Caco-2 (cell line): ENCODE results near the gene HP1BP3. TPM values are rescaled to one million over a fixed set of nuclear protein-coding genes. Genes with fewer than 3 reads are reported as not detected.

Source experiments
- BruUV-seq: library from RNA; stranded (reverse); fragments of 400-500 nt; replicated peaks from 2 replicates; lab custom pipeline; 2021; lab: Mats Ljungman, UMichigan
- CTCF ChIA-PET: fragments of 300-600 bp; sonication (Branson Sonifier 250); formaldehyde crosslinking; loops from one replicate; lab custom pipeline; 2022; ENCODE audit warnings: antibody characterized with exemption; lab: Charles Lee
- POLR2A ChIA-PET: fragments of 300-600 bp; sonication (Branson Sonifier 250); formaldehyde crosslinking; loops from one replicate; lab custom pipeline; 2022; ENCODE audit warnings: antibody characterized with exemption; lab: Charles Lee
- DNase-seq, 2 experiments: peaks; one replicate each; pipeline versions ENCODE4 v3.0.0 to v3.0.0-alpha.2; 2020 to 2022
- H3K27me3 ChIP-seq: replicated peaks from 2 replicates; pipeline ENCODE4 v1.6.0; 2011; ENCODE audit warnings: low read length; ENCODE audit not compliant: control insufficient read depth, insufficient read depth
- H3K36me3 ChIP-seq: 2 replicates; pipeline ENCODE4 v1.5.1; 2011; ENCODE audit warnings: low read length; ENCODE audit not compliant: control insufficient read depth, insufficient read depth
- H3K4me1 ChIP-seq: fragments of 250-450 bp; sonication (Bioruptor Pico); 2 replicates; pipeline ENCODE4 v1.5.1; 2020; ENCODE audit warnings: mild to moderate bottlenecking
- H3K4me3 ChIP-seq: 2 replicates; pipeline ENCODE4 v1.5.1; 2011; ENCODE audit warnings: low read depth, mild to moderate bottlenecking, control low read depth, low read length
- H3K9me3 ChIP-seq: fragments of 250-450 bp; sonication (Bioruptor Pico); 2 replicates; pipeline ENCODE4 v1.5.1; 2020; ENCODE audit warnings: mild to moderate bottlenecking, moderate library complexity
- H3K27ac Mint-ChIP-seq: one replicate; pipeline ENCODE4 v1.8.0; 2022; ENCODE audit warnings: mixed read lengths; ENCODE audit not compliant: unreplicated experiment
- H3K27me3 Mint-ChIP-seq: one replicate; pipeline ENCODE4 v1.8.0; 2022; ENCODE audit warnings: mixed read lengths; ENCODE audit not compliant: insufficient read depth, unreplicated experiment
- H3K36me3 Mint-ChIP-seq: one replicate; pipeline ENCODE4 v1.8.0; 2022; ENCODE audit warnings: mild to moderate bottlenecking, mixed read lengths; ENCODE audit not compliant: insufficient read depth, unreplicated experiment
- H3K4me1 Mint-ChIP-seq: one replicate; pipeline ENCODE4 v1.8.0; 2022; ENCODE audit warnings: low read depth, mixed read lengths; ENCODE audit not compliant: unreplicated experiment
- H3K4me3 Mint-ChIP-seq: one replicate; pipeline ENCODE4 v1.8.0; 2022; ENCODE audit warnings: mild to moderate bottlenecking, moderate library complexity, mixed read lengths; ENCODE audit not compliant: unreplicated experiment
- H3K9me3 Mint-ChIP-seq: one replicate; pipeline ENCODE4 v1.8.0; 2022; ENCODE audit warnings: mixed read lengths; ENCODE audit not compliant: unreplicated experiment
- intact Hi-C: fragments of 100-400 bp; cut with micrococcal nuclease; formaldehyde crosslinking; loops from one replicate; pipeline ENCODE4 v1.10.0; 2022; ENCODE audit not compliant: unreplicated experiment
- total RNA-seq: library from RNA; stranded (reverse); gene quantifications from 2 replicates; pipeline ENCODE4 v1.2.3, GENCODE V29; 2022
- TF ChIP-seq, protein P1 (sequence below), 2 experiments: fragments of 200-600 bp in 1 of 2; IDR thresholded peaks; 1 replicate in 1 of 2; 2 replicates in 1 of 2; pipeline versions ENCODE4 v1.5.1 to v1.8.0; 2011 to 2022; ENCODE audit warnings: antibody characterized with exemption in 1 of 2, control low read depth in 1 of 2, inconsistent platforms in 1 of 2, low read depth in 1 of 2, low read length in 1 of 2, mild to moderate bottlenecking in 1 of 2, moderate library complexity in 1 of 2; ENCODE audit not compliant: insufficient read depth in 1 of 2, severe bottlenecking in 1 of 2, unreplicated experiment in 1 of 2

The HP1BP3 gene
- total RNA-seq, 1 experiment from 2014 or later: 240 TPM

- TF ChIP-seq, protein P1, sequence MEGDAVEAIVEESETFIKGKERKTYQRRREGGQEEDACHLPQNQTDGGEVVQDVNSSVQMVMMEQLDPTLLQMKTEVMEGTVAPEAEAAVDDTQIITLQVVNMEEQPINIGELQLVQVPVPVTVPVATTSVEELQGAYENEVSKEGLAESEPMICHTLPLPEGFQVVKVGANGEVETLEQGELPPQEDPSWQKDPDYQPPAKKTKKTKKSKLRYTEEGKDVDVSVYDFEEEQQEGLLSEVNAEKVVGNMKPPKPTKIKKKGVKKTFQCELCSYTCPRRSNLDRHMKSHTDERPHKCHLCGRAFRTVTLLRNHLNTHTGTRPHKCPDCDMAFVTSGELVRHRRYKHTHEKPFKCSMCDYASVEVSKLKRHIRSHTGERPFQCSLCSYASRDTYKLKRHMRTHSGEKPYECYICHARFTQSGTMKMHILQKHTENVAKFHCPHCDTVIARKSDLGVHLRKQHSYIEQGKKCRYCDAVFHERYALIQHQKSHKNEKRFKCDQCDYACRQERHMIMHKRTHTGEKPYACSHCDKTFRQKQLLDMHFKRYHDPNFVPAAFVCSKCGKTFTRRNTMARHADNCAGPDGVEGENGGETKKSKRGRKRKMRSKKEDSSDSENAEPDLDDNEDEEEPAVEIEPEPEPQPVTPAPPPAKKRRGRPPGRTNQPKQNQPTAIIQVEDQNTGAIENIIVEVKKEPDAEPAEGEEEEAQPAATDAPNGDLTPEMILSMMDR (IDR thresholded peaks at IDR 0.05; ENCODE audit: insufficient read depth in 1 of 2, low read depth in 1 of 2, low read length in 1 of 2, severe bottlenecking in 1 of 2, unreplicated experiment in 1 of 2): no peak
- Mint-ChIP-seq H3K36me3 (no peaks in the 10 kb centered on the region), H3K4me3 (no peak overlapping the region), H3K27ac (no peak overlapping the region), H3K4me1 (peaks cover 6% of the 10 kb centered on the region), H3K9me3 (no peaks in the 10 kb centered on the region), H3K27me3 (no peaks in the 10 kb centered on the region)
- no peaks in the 10 kb centered on the region for H3K36me3 ChIP-seq
- DNase-seq: no peak
- H3K27me3 ChIP-seq: no peaks in the 10 kb centered on the region
- intact Hi-C loops: no loop called here
- H3K9me3 ChIP-seq: no peaks in the 10 kb centered on the region
- ChIA-PET CTCF (no interaction called here), POLR2A (no interaction called here)
- no peak overlapping the region for H3K4me3 ChIP-seq
- no TSS peak for BruUV-seq
- H3K4me1 ChIP-seq: peaks cover 10% of the 10 kb centered on the region
These were observed 73.7 kb downstream of the HP1BP3 start for GRCh38 chr1:20713440-20713839.

DNA sequence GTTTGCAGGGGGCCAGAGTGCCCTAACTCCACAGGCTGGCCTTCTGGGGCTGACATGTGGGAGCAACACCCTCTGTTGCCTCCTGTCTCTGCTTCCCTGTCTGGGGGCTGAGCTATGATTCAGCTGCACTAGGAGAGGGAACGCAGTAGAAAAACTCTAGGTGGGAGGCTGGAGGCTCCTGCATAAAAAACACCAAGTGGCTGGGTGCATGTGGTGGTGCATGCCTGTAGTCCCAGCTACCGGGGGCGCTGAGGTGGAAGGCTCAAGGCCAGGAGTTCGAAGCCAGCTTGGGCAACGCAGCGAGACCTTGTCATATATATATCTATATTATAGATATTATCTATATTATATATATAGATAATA lies 74.9 kb downstream of the HP1BP3 start:
- POLR2A ChIA-PET: no interaction called here
- H3K27ac Mint-ChIP-seq: no peak overlapping the region
- no peaks in the 10 kb centered on the region for H3K27me3 ChIP-seq
- intact Hi-C loops: no loop called here
- H3K36me3 ChIP-seq: no peaks in the 10 kb centered on the region
- BruUV-seq: no TSS peak
- CTCF ChIA-PET: interaction anchor here (0.5 to 0.6 kb wide), 2 partner anchors 97 to 633 kb away, joined by 3 read pairs; no protein-coding TSS in a partner anchor
- DNase-seq: no peak
- H3K4me1 ChIP-seq: peaks cover 4% of the 10 kb centered on the region; the same call in 1 of the 2 replicates
- H3K9me3 ChIP-seq: no peaks in the 10 kb centered on the region
- TF ChIP-seq, protein P1 (IDR thresholded peaks at IDR 0.05; ENCODE audit: insufficient read depth in 1 of 2, low read depth in 1 of 2, low read length in 1 of 2, severe bottlenecking in 1 of 2, unreplicated experiment in 1 of 2): no peak
- no peaks in the 10 kb centered on the region for H3K27me3 Mint-ChIP-seq
- no peaks in the 10 kb centered on the region for H3K36me3 Mint-ChIP-seq
- no peak overlapping the region for H3K4me3 ChIP-seq
- H3K4me3 Mint-ChIP-seq: no peak overlapping the region
- no peaks in the 10 kb centered on the region for H3K9me3 Mint-ChIP-seq
- H3K4me1 Mint-ChIP-seq: peaks cover 6% of the 10 kb centered on the region

DNA sequence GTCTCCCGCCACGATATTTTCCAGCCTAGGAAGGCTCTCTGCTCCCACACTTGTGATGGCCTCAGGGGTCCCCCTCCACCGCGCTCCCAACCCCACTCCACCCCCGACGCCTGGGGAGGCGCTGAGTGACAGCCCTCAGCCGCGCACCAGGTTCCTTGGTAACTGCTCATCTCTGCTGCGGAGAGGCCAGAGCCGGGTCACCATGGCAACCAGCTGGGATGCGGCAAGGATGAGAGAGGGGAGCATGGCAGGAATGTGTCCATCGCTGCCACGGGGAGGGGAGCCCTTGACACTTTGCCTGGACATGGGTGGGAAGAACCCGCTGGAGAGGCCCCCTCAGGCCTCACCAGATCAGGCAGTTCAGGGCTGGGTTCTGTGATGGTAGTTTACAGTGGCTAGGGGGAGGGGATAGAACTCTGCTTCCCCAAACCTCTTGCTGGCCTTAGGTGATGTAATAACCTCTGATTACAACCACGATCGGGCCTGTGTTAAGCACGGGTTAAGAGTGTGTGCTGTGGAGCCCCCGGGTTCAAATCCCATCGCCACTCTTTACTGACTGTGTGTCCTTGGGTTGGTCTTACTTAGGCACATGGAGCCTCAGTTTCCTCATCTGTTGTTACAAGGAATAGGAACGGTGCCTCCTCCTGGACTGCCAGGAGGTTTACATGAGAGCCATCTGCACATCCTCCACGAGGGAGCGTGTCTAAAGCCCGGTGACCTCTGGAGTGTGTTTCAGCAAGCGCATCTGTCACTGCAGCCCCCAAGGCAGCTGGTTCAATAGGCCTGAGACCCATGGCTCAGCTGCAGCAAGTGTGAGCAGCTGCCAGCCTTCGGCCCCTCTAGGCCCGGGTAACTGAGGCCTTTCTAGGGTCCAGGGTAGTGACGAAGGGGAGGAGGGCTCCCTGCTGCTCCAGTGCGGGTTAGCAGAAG lies 75.6 kb downstream of the HP1BP3 start:
- no peaks in the 10 kb centered on the region for H3K4me1 ChIP-seq
- intact Hi-C loops: no loop called here
- no peaks in the 10 kb centered on the region for H3K9me3 ChIP-seq
- TF ChIP-seq, protein P1 (IDR thresholded peaks at IDR 0.05; ENCODE audit: insufficient read depth in 1 of 2, low read depth in 1 of 2, low read length in 1 of 2, severe bottlenecking in 1 of 2, unreplicated experiment in 1 of 2): no peak
- Mint-ChIP-seq H3K9me3 (no peaks in the 10 kb centered on the region), H3K4me3 (no peak overlapping the region), H3K36me3 (no peaks in the 10 kb centered on the region), H3K4me1 (peaks cover 6% of the 10 kb centered on the region), H3K27ac (no peak overlapping the region), H3K27me3 (no peaks in the 10 kb centered on the region)
- H3K27me3 ChIP-seq: no peaks in the 10 kb centered on the region
- POLR2A ChIA-PET: no interaction called here
- H3K4me3 ChIP-seq: no peak overlapping the region
- BruUV-seq: no TSS peak
- CTCF ChIA-PET: interaction anchor here (0.5 to 0.6 kb wide), 2 partner anchors 97 to 634 kb away, joined by 3 read pairs; no protein-coding TSS in a partner anchor
- no peaks in the 10 kb centered on the region for H3K36me3 ChIP-seq
- no peak for DNase-seq
